HCT116 (cell line): Measurements from ENCODE around the gene CPN2.

Source experiments
- CTCF ChIP-seq, 3 experiments: fragments of 200-600 bp in 1 of 3; sonication (generic) in 1 of 3; IDR thresholded peaks in 2 of 3; conservative IDR thresholded peaks in 1 of 3; 2 replicates each; pipeline ENCODE4 v1.5.1; 2012 to 2017; ENCODE audit warnings: low read depth in 2 of 3, low read length in 2 of 3, antibody characterized with exemption in 1 of 3, borderline replicate concordance in 1 of 3, control low read depth in 1 of 3, mild to moderate bottlenecking in 1 of 3, mixed read lengths in 1 of 3, mixed run types in 1 of 3, moderate library complexity in 1 of 3; ENCODE audit not compliant: insufficient read depth in 1 of 3
- EZH2phosphoT487 ChIP-seq: fragments of 200-600 bp; IDR thresholded peaks from 2 replicates; pipeline ENCODE4 v1.6.1; 2018; ENCODE audit warnings: antibody characterized with exemption, borderline replicate concordance
- POLR2AphosphoS5 ChIP-seq: IDR thresholded peaks from 2 replicates; pipeline ENCODE4 v1.6.1; 2011; ENCODE audit warnings: mild to moderate bottlenecking, low read depth, low read length, moderate library complexity
- RAD21 ChIP-seq: IDR thresholded peaks from 2 replicates; pipeline ENCODE4 v1.6.1; 2012; ENCODE audit warnings: low read depth, mild to moderate bottlenecking
- SP1 ChIP-seq: IDR thresholded peaks from 2 replicates; pipeline ENCODE4 v1.6.1; 2012; ENCODE audit warnings: low read depth

- TF ChIP-seq CTCF (IDR thresholded peaks at IDR 0.05 in 2 of 3, conservative IDR thresholded peaks at IDR 0.05 in 1 of 3; ENCODE audit: borderline replicate concordance in 1 of 3, insufficient read depth in 1 of 3, low read depth in 2 of 3, low read length in 2 of 3) = no peak
- no peak for TF ChIP-seq POLR2AphosphoS5
- no peak for TF ChIP-seq SP1
- no peak for TF ChIP-seq EZH2phosphoT487
- no peak for TF ChIP-seq RAD21
These were observed 3.2 kb upstream of the CPN2 start for GRCh38 chr3:194354315-194354714.
